ENCODE data around the gene KIF26B.

Gene KIF26B

DNA sequence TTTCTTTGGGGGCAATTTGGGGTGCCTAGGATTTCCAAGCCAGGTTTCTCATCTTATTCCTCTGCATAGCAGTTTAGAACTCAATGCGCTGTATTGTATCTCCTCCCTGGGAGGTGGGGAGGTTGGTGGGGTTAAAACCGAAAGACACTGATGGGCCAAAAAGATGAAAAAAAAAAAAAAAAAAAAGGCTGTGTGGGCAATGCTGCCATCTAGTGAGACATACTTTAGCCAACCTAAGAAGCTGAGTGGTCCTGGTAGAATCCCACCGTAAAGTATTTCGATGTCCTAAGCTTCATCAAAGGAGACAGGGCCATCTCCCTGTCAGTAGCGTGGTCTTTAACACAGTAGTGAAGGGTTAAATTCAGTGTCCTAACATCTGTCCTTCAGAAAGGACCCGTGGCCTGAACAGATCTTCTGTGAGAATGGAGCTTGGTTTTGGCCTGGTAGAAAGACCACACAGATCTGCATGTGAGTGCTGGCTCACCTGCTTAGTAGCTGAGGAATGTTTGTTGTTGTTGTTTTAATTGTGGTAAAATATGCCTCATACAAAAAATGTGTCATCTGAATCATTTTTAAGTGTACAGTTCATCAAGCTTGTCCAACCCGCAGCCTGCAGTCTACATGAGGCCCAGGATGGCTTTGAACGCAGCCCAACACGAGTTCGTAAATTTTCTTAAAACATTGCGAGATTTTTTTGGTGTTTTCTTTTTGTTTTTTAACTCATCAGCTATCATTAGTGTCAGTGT is 226.2 kb downstream of the KIF26B start:
- TF ChIP-seq, protein P1, sequence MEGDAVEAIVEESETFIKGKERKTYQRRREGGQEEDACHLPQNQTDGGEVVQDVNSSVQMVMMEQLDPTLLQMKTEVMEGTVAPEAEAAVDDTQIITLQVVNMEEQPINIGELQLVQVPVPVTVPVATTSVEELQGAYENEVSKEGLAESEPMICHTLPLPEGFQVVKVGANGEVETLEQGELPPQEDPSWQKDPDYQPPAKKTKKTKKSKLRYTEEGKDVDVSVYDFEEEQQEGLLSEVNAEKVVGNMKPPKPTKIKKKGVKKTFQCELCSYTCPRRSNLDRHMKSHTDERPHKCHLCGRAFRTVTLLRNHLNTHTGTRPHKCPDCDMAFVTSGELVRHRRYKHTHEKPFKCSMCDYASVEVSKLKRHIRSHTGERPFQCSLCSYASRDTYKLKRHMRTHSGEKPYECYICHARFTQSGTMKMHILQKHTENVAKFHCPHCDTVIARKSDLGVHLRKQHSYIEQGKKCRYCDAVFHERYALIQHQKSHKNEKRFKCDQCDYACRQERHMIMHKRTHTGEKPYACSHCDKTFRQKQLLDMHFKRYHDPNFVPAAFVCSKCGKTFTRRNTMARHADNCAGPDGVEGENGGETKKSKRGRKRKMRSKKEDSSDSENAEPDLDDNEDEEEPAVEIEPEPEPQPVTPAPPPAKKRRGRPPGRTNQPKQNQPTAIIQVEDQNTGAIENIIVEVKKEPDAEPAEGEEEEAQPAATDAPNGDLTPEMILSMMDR (conservative IDR thresholded peaks at IDR 0.05; ENCODE audit: low read length): peak; percentile 80
- TF ChIP-seq EZH2phosphoT487 (IDR thresholded peaks at IDR 0.05; ENCODE audit: borderline replicate concordance): no peak
- no peaks in the 10 kb centered on the region for H3K9me3 ChIP-seq (ENCODE audit: insufficient read depth, low read depth, low read length)

DNA sequence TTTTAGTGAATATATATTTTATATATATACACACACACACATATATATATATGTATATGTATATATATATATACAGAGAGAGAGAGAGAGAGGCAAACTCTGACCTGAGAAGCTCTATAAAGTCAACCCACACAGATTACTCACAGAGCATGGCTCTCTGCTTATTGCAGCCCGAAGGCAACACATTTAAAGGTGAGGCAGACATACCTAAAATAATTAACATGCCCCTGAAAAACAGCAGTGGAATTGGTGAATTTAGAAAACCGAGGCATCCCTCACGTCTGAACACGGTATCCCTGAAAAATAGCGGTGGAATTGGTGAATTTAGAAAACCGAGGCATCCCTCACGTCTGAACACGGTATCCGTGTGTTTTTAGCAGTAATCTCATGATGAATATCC is 228.2 kb downstream of the KIF26B start:
- Histone ChIP-seq H2AFZ (ENCODE audit: low read length) (no peak overlapping the region), H3F3A (ENCODE audit: low read depth) (0 out of 2 replicates have a peak, but pooled peaks cover 6% of the 10 kb centered on the region), H3K36me3 (ENCODE audit: insufficient read depth, low read length) (no peaks in the 10 kb centered on the region), H3K4me1 (ENCODE audit: insufficient read depth, low read length, poor library complexity, severe bottlenecking) (peaks cover 10% of the 10 kb centered on the region), H3K79me2 (ENCODE audit: insufficient read depth, low read length) (no peaks in the 10 kb centered on the region), H3K4me3 (ENCODE audit: low read length, poor library complexity, severe bottlenecking) (no peak overlapping the region), H3K9me3 (ENCODE audit: insufficient read depth, low read depth, low read length) (no peaks in the 10 kb centered on the region), H3K4me2 (ENCODE audit: low read depth, low read length, poor library complexity, severe bottlenecking) (no peak overlapping the region), H3K27me3 (ENCODE audit: insufficient read depth, low read length, poor library complexity, severe bottlenecking) (no peaks in the 10 kb centered on the region), H3K9me2 (replicated peaks; ENCODE audit: low read depth, low read length) (no peaks in the 10 kb centered on the region), H4K20me1 (ENCODE audit: insufficient read depth, low read length, poor library complexity, severe bottlenecking) (no peaks in the 10 kb centered on the region), H3K9ac (ENCODE audit: low read depth, low read length, poor library complexity, severe bottlenecking) (no peak overlapping the region)
- no peak for TF ChIP-seq EZH2phosphoT487 (IDR thresholded peaks at IDR 0.05; ENCODE audit: borderline replicate concordance)
- TF ChIP-seq, protein P1 (conservative IDR thresholded peaks at IDR 0.05; ENCODE audit: low read length): no peak

More for the DNA sequence above, 226.2 kb downstream of the KIF26B start:
- Histone ChIP-seq H3K36me3 (ENCODE audit: insufficient read depth, low read length) (no peaks in the 10 kb centered on the region), H3K27me3 (ENCODE audit: insufficient read depth, low read length, poor library complexity, severe bottlenecking) (no peaks in the 10 kb centered on the region), H3K79me2 (ENCODE audit: insufficient read depth, low read length) (no peaks in the 10 kb centered on the region), H3K9ac (ENCODE audit: low read depth, low read length, poor library complexity, severe bottlenecking) (no peak overlapping the region), H3K4me2 (ENCODE audit: low read depth, low read length, poor library complexity, severe bottlenecking) (no peak overlapping the region), H4K20me1 (ENCODE audit: insufficient read depth, low read length, poor library complexity, severe bottlenecking) (no peaks in the 10 kb centered on the region), H3K4me3 (ENCODE audit: low read length, poor library complexity, severe bottlenecking) (no peak overlapping the region), H3K9me2 (replicated peaks; ENCODE audit: low read depth, low read length) (no peaks in the 10 kb centered on the region), H3K4me1 (ENCODE audit: insufficient read depth, low read length, poor library complexity, severe bottlenecking) (peaks cover 20% of the 10 kb centered on the region), H3F3A (ENCODE audit: low read depth) (0 out of 2 replicates have a peak, but pooled peaks cover 10% of the 10 kb centered on the region), H2AFZ (ENCODE audit: low read length) (no peak overlapping the region)

DNA sequence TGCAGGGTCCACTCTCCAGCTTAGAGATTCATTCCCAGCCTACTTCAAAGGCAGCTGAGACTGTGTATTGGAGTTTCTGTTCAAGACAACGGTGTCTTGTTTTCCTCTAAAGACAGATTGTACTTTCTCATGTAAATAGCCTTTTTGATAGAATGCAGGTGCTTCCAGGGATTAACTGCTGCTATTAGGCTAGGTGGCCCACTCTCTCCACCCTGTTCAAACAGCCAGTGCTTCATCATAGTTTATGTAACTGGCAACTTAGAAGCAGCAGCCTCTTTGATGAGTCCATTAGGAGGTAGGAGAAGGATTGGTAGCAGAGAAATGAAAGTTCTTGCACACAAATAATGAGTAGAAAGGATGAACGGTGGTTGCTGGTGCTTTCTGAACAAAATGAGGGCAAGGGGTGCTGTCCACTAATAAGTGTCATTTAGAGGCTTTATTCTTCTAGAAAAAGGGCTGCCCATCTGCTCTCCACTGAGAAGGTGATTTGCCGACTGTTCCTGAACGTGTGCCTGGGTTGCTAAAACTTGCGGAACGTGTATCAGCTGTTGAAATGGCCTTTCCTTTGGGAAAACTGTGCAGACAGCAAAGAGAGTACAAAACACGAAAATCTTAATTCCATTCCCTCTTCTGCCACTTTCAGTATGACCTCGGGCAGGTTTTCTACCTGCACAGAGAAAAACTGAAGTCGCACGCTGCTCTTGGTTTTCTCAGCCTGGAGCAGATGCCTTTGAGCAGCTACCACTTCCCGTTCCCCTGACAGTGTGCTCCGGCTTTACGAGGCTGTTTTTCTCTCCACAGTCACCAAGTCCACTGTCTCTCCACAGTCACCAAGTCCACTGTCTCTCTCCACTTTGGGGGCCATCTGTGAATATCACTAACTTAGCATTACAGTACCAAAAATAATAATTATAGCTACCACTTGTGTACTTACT is 228.9 kb downstream of the KIF26B start:
- no peaks in the 10 kb centered on the region for H3K79me2 ChIP-seq (ENCODE audit: insufficient read depth, low read length)
- H2AFZ ChIP-seq (ENCODE audit: low read length): no peak overlapping the region
- H3F3A ChIP-seq (ENCODE audit: low read depth): 0 out of 2 replicates have a peak, but pooled peaks cover 2% of the 10 kb centered on the region
- no peaks in the 10 kb centered on the region for H3K36me3 ChIP-seq (ENCODE audit: insufficient read depth, low read length)
- no peak overlapping the region for H3K9ac ChIP-seq (ENCODE audit: low read depth, low read length, poor library complexity, severe bottlenecking)
- H3K4me3 ChIP-seq (ENCODE audit: low read length, poor library complexity, severe bottlenecking): no peak overlapping the region
- H3K27me3 ChIP-seq (ENCODE audit: insufficient read depth, low read length, poor library complexity, severe bottlenecking): peaks cover 3% of the 10 kb centered on the region
- H4K20me1 ChIP-seq (ENCODE audit: insufficient read depth, low read length, poor library complexity, severe bottlenecking): no peaks in the 10 kb centered on the region
- H3K9me2 ChIP-seq (replicated peaks; ENCODE audit: low read depth, low read length): no peaks in the 10 kb centered on the region
- no peak for TF ChIP-seq EZH2phosphoT487 (IDR thresholded peaks at IDR 0.05; ENCODE audit: borderline replicate concordance)
- TF ChIP-seq, protein P1 (conservative IDR thresholded peaks at IDR 0.05; ENCODE audit: low read length): no peak
- no peaks in the 10 kb centered on the region for H3K9me3 ChIP-seq (ENCODE audit: insufficient read depth, low read depth, low read length)
- H3K4me2 ChIP-seq (ENCODE audit: low read depth, low read length, poor library complexity, severe bottlenecking): no peak overlapping the region
- peaks cover 4% of the 10 kb centered on the region for H3K4me1 ChIP-seq (ENCODE audit: insufficient read depth, low read length, poor library complexity, severe bottlenecking)

All from Loucy (cell line).